HepG2 (cell line): Measurements from ENCODE around the gene SP5. TPM values are rescaled to one million over a fixed set of nuclear protein-coding genes. Genes with fewer than 3 reads are reported as not detected.
A peak's percentile ranks its signal among the peaks of the same experiment; 100 is the strongest.

Experiments
- BHLHE40 ChIP-seq: IDR thresholded peaks from 2 replicates; pipeline ENCODE4 v1.6.1; 2011; ENCODE audit warnings: low read length, improper control_type of control experiment
- DNMT3B ChIP-seq: conservative IDR thresholded peaks from 2 replicates; pipeline ENCODE4 v1.6.1; 2016; ENCODE audit warnings: missing biosample characterization, control low read depth
- FLYWCH1 ChIP-seq: sonication (generic); formaldehyde crosslinking; IDR thresholded peaks from 2 replicates; pipeline ENCODE4 v1.8.1; 2023; ENCODE audit warnings: mild to moderate bottlenecking, missing genetic modification reagents
- GLI4 ChIP-seq: sonication (generic); formaldehyde crosslinking; IDR thresholded peaks from 2 replicates; pipeline ENCODE4 v1.5.1; 2020; ENCODE audit warnings: missing genetic modification reagents, mild to moderate bottlenecking, moderate library complexity, borderline replicate concordance
- HES4 ChIP-seq: sonication (generic); formaldehyde crosslinking; IDR thresholded peaks from 2 replicates; pipeline ENCODE4 v1.9.0; 2021; ENCODE audit warnings: mild to moderate bottlenecking, missing genetic modification reagents, borderline replicate concordance
- HHEX ChIP-seq: IDR thresholded peaks from 2 replicates; pipeline ENCODE4 v1.6.1; 2016; ENCODE audit warnings: control low read depth
- JUN ChIP-seq: sonication (generic); formaldehyde crosslinking; IDR thresholded peaks from 2 replicates; pipeline ENCODE4 v1.4.0; 2020; ENCODE audit warnings: mild to moderate bottlenecking, missing genetic modification reagents
- MIER2 ChIP-seq: IDR thresholded peaks from 2 replicates; pipeline ENCODE4 v1.6.1; 2016; ENCODE audit warnings: missing biosample characterization, missing genetic modification reagents
- MLX ChIP-seq: IDR thresholded peaks from 2 replicates; pipeline ENCODE4 v1.6.1; 2016
- MYNN ChIP-seq: sonication (generic); formaldehyde crosslinking; IDR thresholded peaks from 2 replicates; pipeline ENCODE4 v1.4.0; 2020; ENCODE audit warnings: mild to moderate bottlenecking, low read depth, missing genetic modification reagents
- PHF21A ChIP-seq: sonication (generic); formaldehyde crosslinking; IDR thresholded peaks from 2 replicates; pipeline ENCODE4 v1.5.0; 2020; ENCODE audit warnings: mild to moderate bottlenecking, missing genetic modification reagents
- RXRA ChIP-seq: sonication (generic); formaldehyde crosslinking; IDR thresholded peaks from 2 replicates; pipeline ENCODE4 v1.5.1; 2020; ENCODE audit warnings: missing genetic modification reagents
- SMAD1 ChIP-seq: sonication (generic); formaldehyde crosslinking; IDR thresholded peaks from 2 replicates; pipeline ENCODE4 v1.4.0; 2020; ENCODE audit warnings: missing genetic modification reagents, low read depth, mild to moderate bottlenecking, borderline replicate concordance
- SNAI1 ChIP-seq: sonication (generic); formaldehyde crosslinking; IDR thresholded peaks from 2 replicates; pipeline ENCODE4 v1.5.0; 2020; ENCODE audit warnings: mild to moderate bottlenecking, missing genetic modification reagents, borderline replicate concordance
- TBX3 ChIP-seq: fragments of 450-650 bp; IDR thresholded peaks from 2 replicates; pipeline ENCODE4 v1.6.1; 2017; ENCODE audit warnings: antibody characterized with exemption, mild to moderate bottlenecking, inconsistent platforms, borderline replicate concordance
- ZBTB4 ChIP-seq: sonication (generic); formaldehyde crosslinking; IDR thresholded peaks from 2 replicates; pipeline ENCODE4 v1.4.0; 2020; ENCODE audit warnings: missing genetic modification reagents, mild to moderate bottlenecking, borderline replicate concordance
- ZMYM4 ChIP-seq: sonication (generic); formaldehyde crosslinking; IDR thresholded peaks from 2 replicates; pipeline ENCODE4 v1.8.1; 2023; ENCODE audit warnings: mild to moderate bottlenecking, missing genetic modification reagents
- ZNF264 ChIP-seq: sonication (generic); formaldehyde crosslinking; IDR thresholded peaks from 2 replicates; pipeline ENCODE4 v1.4.0; 2020; ENCODE audit warnings: missing genetic modification reagents
- ZNF296 ChIP-seq: sonication (generic); formaldehyde crosslinking; conservative IDR thresholded peaks from 2 replicates; pipeline ENCODE4 v1.5.0; 2020; ENCODE audit warnings: mild to moderate bottlenecking, missing genetic modification reagents
- ZNF3 ChIP-seq: IDR thresholded peaks from 2 replicates; pipeline ENCODE4 v1.7.0; 2017; ENCODE audit warnings: inconsistent platforms
- ZNF326 ChIP-seq: sonication (generic); formaldehyde crosslinking; IDR thresholded peaks from 2 replicates; pipeline ENCODE4 v1.4.0; 2020; ENCODE audit warnings: missing genetic modification reagents, borderline replicate concordance
- ZNF331 ChIP-seq: sonication (generic); formaldehyde crosslinking; IDR thresholded peaks from 2 replicates; pipeline ENCODE4 v1.4.0; 2020; ENCODE audit warnings: missing genetic modification reagents
- ZNF335 ChIP-seq: sonication (generic); formaldehyde crosslinking; IDR thresholded peaks from 2 replicates; pipeline ENCODE4 v1.4.0; 2020; ENCODE audit warnings: missing genetic modification reagents
- ZNF33B ChIP-seq: sonication (generic); formaldehyde crosslinking; IDR thresholded peaks from 2 replicates; pipeline ENCODE4 v1.5.1; 2020; ENCODE audit warnings: mild to moderate bottlenecking, missing genetic modification reagents
- ZNF546 ChIP-seq: sonication (generic); formaldehyde crosslinking; conservative IDR thresholded peaks from 2 replicates; pipeline ENCODE4 v1.8.1; 2023; ENCODE audit warnings: mild to moderate bottlenecking, missing genetic modification reagents
- ZNF577 ChIP-seq: sonication (generic); formaldehyde crosslinking; IDR thresholded peaks from 2 replicates; pipeline ENCODE4 v1.4.0; 2020; ENCODE audit warnings: mild to moderate bottlenecking, low read depth, missing genetic modification reagents, borderline replicate concordance
- ZNF619 ChIP-seq: sonication (generic); formaldehyde crosslinking; IDR thresholded peaks from 2 replicates; pipeline ENCODE4 v1.4.0; 2020; ENCODE audit warnings: mild to moderate bottlenecking, missing genetic modification reagents
- ZNF703 ChIP-seq: sonication (generic); formaldehyde crosslinking; IDR thresholded peaks from 2 replicates; pipeline ENCODE4 v1.5.1; 2020; ENCODE audit warnings: missing genetic modification reagents, mild to moderate bottlenecking, moderate library complexity, borderline replicate concordance
- ZNF720 ChIP-seq: sonication (generic); formaldehyde crosslinking; IDR thresholded peaks from 2 replicates; pipeline ENCODE4 v1.4.0; 2020; ENCODE audit warnings: missing genetic modification reagents
- ZNF891 ChIP-seq: sonication (generic); formaldehyde crosslinking; IDR thresholded peaks from 2 replicates; pipeline ENCODE4 v1.5.0; 2020; ENCODE audit warnings: mild to moderate bottlenecking, missing genetic modification reagents
- polyA plus RNA-seq, 8 experiments: library from polyadenylated mRNA; depleted of rRNA in 3 of 8; stranded (reverse) in 7 of 8; unstranded in 1 of 8; fragments of >200 nt; fragmentation: Illumina TruSeq in 4 of 8; extraction: Trizol in 4 of 8; gene quantifications; 2 replicates each; pipeline versions ENCODE4 v1.2.1 to v1.2.3, GENCODE V29; 2011 to 2016; ENCODE audit warnings: low read depth in 4 of 8, missing spikeins in 1 of 8, mixed read lengths in 1 of 8; ENCODE audit not compliant: insufficient read depth in 1 of 8
- total RNA-seq, 5 experiments: library from RNA; depleted of rRNA; stranded (reverse); fragments of >200 nt; fragmentation: Illumina TruSeq; extraction: Trizol; gene quantifications; 2 replicates each; pipeline ENCODE4 v1.2.3, GENCODE V29; 2016; ENCODE audit warnings: low read depth in 1 of 5

SP5 gene
- total and polyA plus RNA-seq, 2 of the 13 experiments (the other 11 are each of a cell fraction or from before 2014, with no cell fraction given): 50.8 to 119 TPM

- TF ChIP-seq ZNF331 (CRISPR knock-in tag) (no peak), JUN (CRISPR knock-in tag) (no peak), PHF21A (no peak), FLYWCH1 (no peak), ZNF33B (CRISPR knock-in tag) (peak; percentile 47; the same call in 1 of the 2 replicates), ZNF3 (CRISPR knock-in tag) (no peak), ZBTB4 (CRISPR knock-in tag) (peak; percentile 56; the same call in 1 of the 2 replicates), ZNF264 (CRISPR knock-in tag) (0 out of 2 replicates have a peak, but pooled peaks have one; percentile 44), MLX (CRISPR knock-in tag) (no peak), ZNF891 (no peak), ZNF335 (CRISPR knock-in tag) (no peak), DNMT3B (CRISPR knock-in tag) (no peak), ZMYM4 (CRISPR knock-in tag) (0 out of 2 replicates have a peak, but pooled peaks have one; percentile 28), RXRA (CRISPR knock-in tag) (no peak), MYNN (CRISPR knock-in tag) (no peak), MIER2 (CRISPR knock-in tag) (no peak), TBX3 (no peak), ZNF577 (CRISPR knock-in tag) (no peak; the same call in 1 of the 2 replicates), ZNF296 (CRISPR knock-in tag) (no peak), ZNF703 (CRISPR knock-in tag) (no peak), GLI4 (CRISPR knock-in tag) (no peak), ZNF326 (CRISPR knock-in tag) (no peak), BHLHE40 (no peak), SNAI1 (no peak; the same call in 1 of the 2 replicates), ZNF720 (no peak), ZNF546 (CRISPR knock-in tag) (no peak), HES4 (CRISPR knock-in tag) (no peak; the same call in 1 of the 2 replicates), ZNF619 (CRISPR knock-in tag) (no peak), SMAD1 (CRISPR knock-in tag) (no peak), HHEX (no peak)
Observed at GRCh38 chr2:170713543-170714380, 1.4 kb upstream of the SP5 start (continued).
